PC-3 (cell line): ENCODE data around the gene LBP. TPM values are rescaled to one million over a fixed set of nuclear protein-coding genes. Genes with fewer than 3 reads are reported as not detected.

Source experiments
- ATAC-seq: fragments of 200-7000 bp; cut with Tn5 transposase; 2 replicates; pipeline ENCODE4 v1.9.1; 2020; ENCODE audit warnings: mild to moderate bottlenecking, moderate library complexity
- BruUV-seq: library from RNA; stranded (reverse); fragments of 400-500 nt; replicated peaks from 2 replicates; lab custom pipeline; 2021; lab: Mats Ljungman, UMichigan
- CTCF ChIA-PET: fragments of 300-600 bp; sonication (Branson Sonifier 250); formaldehyde crosslinking; loops from one replicate; lab custom pipeline; 2022; ENCODE audit warnings: antibody characterized with exemption; lab: Charles Lee
- POLR2A ChIA-PET: fragments of 300-600 bp; sonication (Branson Sonifier 250); formaldehyde crosslinking; loops from one replicate; lab custom pipeline; 2022; ENCODE audit warnings: antibody characterized with exemption; ENCODE audit not compliant: unreplicated experiment; lab: Charles Lee
- DNase-seq: peaks from one replicate; pipeline ENCODE4 v3.0.0-alpha.2; 2015
- H2AFZ ChIP-seq: fragments of 300-600 bp; sonication (generic); 2 replicates; pipeline ENCODE4 v1.6.0; 2016; ENCODE audit warnings: antibody characterized with exemption, low read length
- H3F3A ChIP-seq: fragments of 300-600 bp; sonication (generic); one replicate; pipeline ENCODE4 v1.6.0; 2017; ENCODE audit warnings: antibody characterized with exemption, low read length, control low read depth, mild to moderate bottlenecking; ENCODE audit not compliant: unreplicated experiment
- H3K27ac ChIP-seq: fragments of 300-600 bp; sonication (generic); 2 replicates; pipeline ENCODE4 v1.5.1; 2016; ENCODE audit warnings: mild to moderate bottlenecking, low read length
- H3K27me3 ChIP-seq: fragments of 300-600 bp; sonication (generic); 2 replicates; pipeline ENCODE4 v1.6.1; 2016; ENCODE audit warnings: low read length, mixed read lengths
- H3K36me3 ChIP-seq: fragments of 300-600 bp; sonication (generic); 2 replicates; pipeline ENCODE4 v1.6.1; 2016; ENCODE audit warnings: low read depth, mixed run types, low read length, mixed read lengths
- H3K4me1 ChIP-seq: fragments of 300-600 bp; sonication (generic); 2 replicates; pipeline ENCODE4 v1.5.1; 2016; ENCODE audit warnings: low read length; ENCODE audit not compliant: insufficient read depth
- H3K4me2 ChIP-seq: fragments of 300-600 bp; sonication (generic); 2 replicates; pipeline ENCODE4 v1.6.0; 2016; ENCODE audit warnings: low read length
- H3K4me3 ChIP-seq: fragments of 300-600 bp; sonication (generic); 2 replicates; pipeline ENCODE4 v1.5.1; 2016; ENCODE audit warnings: mild to moderate bottlenecking, low read length, mixed read lengths
- H3K79me2 ChIP-seq: fragments of 300-600 bp; sonication (generic); 2 replicates; pipeline ENCODE4 v1.6.1; 2017; ENCODE audit warnings: low read length, mixed read lengths
- H3K9ac ChIP-seq: fragments of 300-600 bp; sonication (generic); 2 replicates; pipeline ENCODE4 v1.6.0; 2016; ENCODE audit warnings: mild to moderate bottlenecking, low read length
- H3K9me2 ChIP-seq: fragments of 300-600 bp; sonication (generic); replicated peaks from 2 replicates; pipeline ENCODE4 v1.6.1; 2016; ENCODE audit warnings: mixed run types, low read length, mixed read lengths
- H3K9me3 ChIP-seq: fragments of 300-600 bp; sonication (generic); 2 replicates; pipeline ENCODE4 v1.6.1; 2016; ENCODE audit warnings: low read length, mixed read lengths
- H4K20me1 ChIP-seq: fragments of 300-600 bp; sonication (generic); 2 replicates; pipeline ENCODE4 v1.6.1; 2016; ENCODE audit warnings: low read length, mixed read lengths
- EZH2 ChIP-seq: fragments of 300-600 bp; sonication (generic); IDR thresholded peaks from one replicate; pipeline ENCODE4 v1.6.1; 2017; ENCODE audit warnings: antibody characterized with exemption, mild to moderate bottlenecking, low read length; ENCODE audit not compliant: unreplicated experiment
- EZH2phosphoT487 ChIP-seq: fragments of 300-600 bp; sonication (generic); IDR thresholded peaks from 2 replicates; pipeline ENCODE4 v1.6.1; 2018; ENCODE audit warnings: mild to moderate bottlenecking, antibody characterized with exemption, low read length, borderline replicate concordance
- intact Hi-C: fragments of 100-400 bp; cut with micrococcal nuclease; formaldehyde crosslinking; loops from 2 replicates; pipeline ENCODE4 v1.9.0; 2023
- total RNA-seq: library from RNA; depleted of rRNA; stranded (reverse); fragments of >200 nt; gene quantifications from 2 replicates; pipeline ENCODE4 v1.2.3, GENCODE V29; 2014
- TF ChIP-seq, protein P1 (sequence below): fragments of 300-600 bp; sonication (generic); conservative IDR thresholded peaks from 2 replicates; pipeline ENCODE4 v1.5.1; 2017; ENCODE audit warnings: antibody characterized with exemption, low read depth, mild to moderate bottlenecking, low read length

Gene LBP
- total RNA-seq, 1 experiment from 2014 or later: not detected

DNA sequence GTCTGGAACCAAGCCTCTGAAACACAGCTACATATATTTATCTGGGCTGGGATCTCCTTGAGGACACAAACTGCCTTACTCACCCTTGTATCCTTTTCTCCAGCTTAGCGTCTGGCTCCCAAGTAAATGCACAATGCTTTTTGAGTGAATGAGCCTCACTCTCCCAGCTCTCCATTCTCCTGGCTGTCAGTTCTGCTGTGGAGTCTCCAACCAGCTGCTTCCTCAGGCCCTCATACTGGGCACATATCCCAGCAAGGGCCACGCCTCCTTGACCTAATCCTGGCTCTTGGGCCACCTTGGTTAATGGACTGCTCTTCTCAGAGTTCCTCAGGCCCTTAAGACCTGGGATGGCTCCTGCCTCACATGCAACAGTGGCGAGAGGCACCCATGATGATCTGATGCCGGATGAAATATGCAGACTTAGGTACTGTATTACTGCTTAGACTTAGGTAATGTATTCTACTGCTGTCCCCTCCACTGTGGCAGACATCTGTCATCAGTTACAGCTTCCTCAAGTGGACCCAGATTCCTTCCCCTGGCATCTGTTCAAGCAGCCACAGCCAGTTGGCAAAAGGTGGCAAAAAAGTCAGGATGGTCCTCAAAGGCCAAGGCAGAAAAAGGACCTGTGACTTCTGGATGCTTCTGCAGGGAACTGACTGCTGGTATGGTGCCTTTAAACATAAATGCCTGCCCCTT, 72.4 kb downstream of the LBP start:
- no peaks in the 10 kb centered on the region for H3K4me1 ChIP-seq
- H3K4me2 ChIP-seq: no peak overlapping the region
- no peak overlapping the region for H2AFZ ChIP-seq
- peaks cover 33% of the 10 kb centered on the region for H4K20me1 ChIP-seq
- no peak overlapping the region for H3K9ac ChIP-seq
- intact Hi-C loops: no loop called here
- peak; percentile 51 for ATAC-seq
- no peaks in the 10 kb centered on the region for H3K9me2 ChIP-seq
- H3K27me3 ChIP-seq: no peaks in the 10 kb centered on the region
- no peaks in the 10 kb centered on the region for H3K9me3 ChIP-seq
- CTCF ChIA-PET: no interaction called here
- TF ChIP-seq EZH2phosphoT487 (no peak), EZH2 (no peak)
- TF ChIP-seq, protein P1, sequence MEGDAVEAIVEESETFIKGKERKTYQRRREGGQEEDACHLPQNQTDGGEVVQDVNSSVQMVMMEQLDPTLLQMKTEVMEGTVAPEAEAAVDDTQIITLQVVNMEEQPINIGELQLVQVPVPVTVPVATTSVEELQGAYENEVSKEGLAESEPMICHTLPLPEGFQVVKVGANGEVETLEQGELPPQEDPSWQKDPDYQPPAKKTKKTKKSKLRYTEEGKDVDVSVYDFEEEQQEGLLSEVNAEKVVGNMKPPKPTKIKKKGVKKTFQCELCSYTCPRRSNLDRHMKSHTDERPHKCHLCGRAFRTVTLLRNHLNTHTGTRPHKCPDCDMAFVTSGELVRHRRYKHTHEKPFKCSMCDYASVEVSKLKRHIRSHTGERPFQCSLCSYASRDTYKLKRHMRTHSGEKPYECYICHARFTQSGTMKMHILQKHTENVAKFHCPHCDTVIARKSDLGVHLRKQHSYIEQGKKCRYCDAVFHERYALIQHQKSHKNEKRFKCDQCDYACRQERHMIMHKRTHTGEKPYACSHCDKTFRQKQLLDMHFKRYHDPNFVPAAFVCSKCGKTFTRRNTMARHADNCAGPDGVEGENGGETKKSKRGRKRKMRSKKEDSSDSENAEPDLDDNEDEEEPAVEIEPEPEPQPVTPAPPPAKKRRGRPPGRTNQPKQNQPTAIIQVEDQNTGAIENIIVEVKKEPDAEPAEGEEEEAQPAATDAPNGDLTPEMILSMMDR: no peak
- peaks cover 15% of the 10 kb centered on the region for H3K79me2 ChIP-seq
- no peak overlapping the region for H3K27ac ChIP-seq
- H3F3A ChIP-seq: peaks cover 4% of the 10 kb centered on the region
- POLR2A ChIA-PET: no interaction called here
- BruUV-seq: no TSS peak
- H3K36me3 ChIP-seq: peaks cover 60% of the 10 kb centered on the region
- H3K4me3 ChIP-seq: no peak overlapping the region
- no peak for DNase-seq

DNA sequence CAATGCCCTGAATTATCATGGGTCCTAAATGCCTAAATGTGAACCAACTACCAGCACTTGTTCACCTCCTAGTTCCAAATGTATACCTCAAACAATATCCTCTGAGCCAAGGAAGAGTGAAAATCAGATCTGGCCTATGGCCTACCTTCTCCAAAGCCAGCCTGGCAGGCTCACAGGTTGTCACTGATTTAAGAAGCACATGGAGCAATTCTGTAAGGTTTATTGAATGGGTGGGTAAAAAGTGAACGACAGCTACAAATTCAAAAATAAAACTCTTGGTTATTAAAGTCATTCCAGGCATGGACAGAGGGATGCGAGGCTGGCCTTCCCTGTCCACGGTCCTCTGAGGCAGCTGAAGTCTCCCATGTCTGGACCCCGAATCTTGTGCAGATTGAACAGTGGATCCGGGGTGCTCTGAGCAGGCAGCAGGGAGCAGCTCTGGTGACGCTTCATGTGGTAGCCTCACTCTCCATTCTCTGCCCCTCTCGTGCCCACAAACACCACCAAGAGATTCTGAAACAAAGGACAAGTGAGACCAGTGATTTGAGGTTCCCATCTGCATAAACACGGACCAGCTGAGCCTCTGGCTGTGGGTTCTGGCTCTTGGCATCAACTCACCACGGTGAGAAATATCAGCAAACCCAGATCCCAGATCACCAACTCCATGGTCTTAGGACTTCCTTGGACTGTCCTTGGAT, 74.3 kb downstream of the LBP start:
- Histone ChIP-seq H3F3A (peaks cover 4% of the 10 kb centered on the region), H3K9me2 (no peaks in the 10 kb centered on the region), H3K27ac (no peak overlapping the region), H3K9me3 (no peaks in the 10 kb centered on the region), H2AFZ (no peak overlapping the region), H3K36me3 (peaks cover 73% of the 10 kb centered on the region), H4K20me1 (peaks cover 50% of the 10 kb centered on the region), H3K9ac (no peak overlapping the region), H3K27me3 (no peaks in the 10 kb centered on the region), H3K79me2 (peaks cover 32% of the 10 kb centered on the region), H3K4me1 (no peaks in the 10 kb centered on the region), H3K4me2 (no peak overlapping the region), H3K4me3 (no peak overlapping the region)
- no peak for TF ChIP-seq EZH2phosphoT487
- TF ChIP-seq, protein P1: no peak
- no peak for TF ChIP-seq EZH2
- intact Hi-C loops: no loop called here
- BruUV-seq: no TSS peak
- ChIA-PET POLR2A (no interaction called here), CTCF (no interaction called here)
- ATAC-seq (no peak), DNase-seq (no peak)

DNA sequence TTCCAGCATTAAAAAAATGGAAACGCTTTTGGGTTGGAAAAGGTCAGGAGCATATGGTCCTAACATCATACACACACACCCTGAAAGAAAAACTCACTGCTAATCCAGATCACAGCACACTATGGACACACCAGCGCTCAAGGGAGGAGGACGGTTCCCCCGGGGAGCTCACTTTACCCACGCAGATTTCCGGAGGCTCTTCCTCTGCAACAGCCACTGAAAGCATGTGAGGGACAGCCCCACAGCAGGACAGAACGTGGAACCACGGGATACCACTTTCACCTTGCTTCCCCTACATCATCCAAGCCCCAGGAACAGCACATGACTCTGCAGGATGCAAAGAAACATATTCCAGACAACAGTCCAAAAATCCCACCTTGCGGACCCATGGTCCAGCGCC, 75.6 kb downstream of the LBP start:
- Histone ChIP-seq H3K9me2 (no peaks in the 10 kb centered on the region), H3K27me3 (no peaks in the 10 kb centered on the region), H3K79me2 (peaks cover 45% of the 10 kb centered on the region), H4K20me1 (peaks cover 62% of the 10 kb centered on the region), H2AFZ (no peak overlapping the region), H3K27ac (no peak overlapping the region), H3K4me3 (no peak overlapping the region), H3K4me1 (peaks cover 10% of the 10 kb centered on the region), H3K36me3 (peaks cover 79% of the 10 kb centered on the region), H3K9me3 (no peaks in the 10 kb centered on the region), H3K4me2 (no peak overlapping the region), H3K9ac (no peak overlapping the region), H3F3A (peaks cover 9% of the 10 kb centered on the region)
- ChIA-PET CTCF (no interaction called here), POLR2A (no interaction called here)
- no peak for DNase-seq
- TF ChIP-seq EZH2phosphoT487: no peak
- TF ChIP-seq, protein P1: no peak
- no peak for TF ChIP-seq EZH2
- intact Hi-C loops: no loop called here
- BruUV-seq: no TSS peak
- no peak for ATAC-seq
